Measurements from ENCODE around the gene TCL1A.
"Not testable (repeated sequence)": the region's sequence is repeated elsewhere in the genome, so short reads cannot be mapped to it uniquely, and the experiment has no call there.

The TCL1A gene, protein sequence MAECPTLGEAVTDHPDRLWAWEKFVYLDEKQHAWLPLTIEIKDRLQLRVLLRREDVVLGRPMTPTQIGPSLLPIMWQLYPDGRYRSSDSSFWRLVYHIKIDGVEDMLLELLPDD

GRCh38 chr14:95713596-95714371, at the start of gene TCL1A:
Gene TCL1A, minus strand, starts transcription at chr14:95714125. Its CDS starts 59 bp downstream, at chr14:95714066.
- no peak for DNase-seq (ENCODE audit: low read depth in 2 of 2)

- DNase-seq (ENCODE audit: low read depth in 2 of 2): not testable (repeated sequence)
These were observed 49.1 kb upstream of the TCL1A start for GRCh38 chr14:95763032-95763431.

- no peak for DNase-seq (ENCODE audit: low read depth in 2 of 2)
These were observed 47.5 kb upstream of the TCL1A start for GRCh38 chr14:95761436-95761835.

DNA sequence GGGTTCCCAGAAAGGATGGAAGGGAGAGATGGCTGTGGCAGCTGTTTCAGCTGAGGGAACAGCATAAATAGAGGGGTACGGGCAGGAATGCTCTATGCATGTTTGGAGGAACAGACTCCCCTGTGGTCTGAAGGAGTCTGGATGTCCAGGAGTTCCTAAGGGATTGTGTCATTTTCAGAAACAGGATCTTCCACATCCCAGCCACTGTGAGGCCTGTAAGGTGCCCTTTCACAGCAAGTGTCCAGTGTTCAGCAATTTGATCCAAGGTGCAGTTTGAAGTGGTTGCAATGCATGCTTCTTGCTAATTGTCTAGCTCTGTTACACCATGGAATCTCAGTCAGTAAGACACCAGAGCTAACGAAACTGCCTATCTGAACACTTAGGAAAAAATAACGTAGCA, 46.7 kb upstream of the TCL1A start:
- no peak for DNase-seq (ENCODE audit: low read depth in 2 of 2)

GRCh38 chr14:95759941-95760340, 46.0 kb upstream of the TCL1A start:
- no peak for DNase-seq (ENCODE audit: low read depth in 2 of 2)

GRCh38 chr14:95758331-95758730, 44.4 kb upstream of the TCL1A start:
- no peak for DNase-seq (ENCODE audit: low read depth in 2 of 2)

DNA sequence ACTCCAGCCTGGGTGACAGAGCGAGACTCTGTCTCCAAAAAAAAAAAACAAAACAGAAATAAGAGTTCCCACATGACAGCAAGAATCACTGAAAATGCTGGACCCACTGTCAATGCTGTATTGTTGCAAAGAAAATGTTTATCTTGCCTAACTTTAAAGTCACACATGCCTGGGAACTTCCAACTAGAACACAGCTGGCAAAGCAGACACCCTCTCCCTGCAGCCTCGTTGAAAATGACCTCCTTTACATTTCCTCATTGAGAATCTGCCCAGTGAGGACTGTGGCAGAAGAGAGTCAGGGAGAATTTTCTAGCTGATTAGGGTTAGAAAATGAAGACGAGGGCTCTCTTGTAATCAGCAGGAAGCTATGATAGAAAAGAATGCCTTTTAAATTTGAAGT, 42.8 kb upstream of the TCL1A start:
- DNase-seq (ENCODE audit: low read depth in 2 of 2): no peak

- DNase-seq (ENCODE audit: low read depth in 2 of 2): no peak
These were observed 42.2 kb upstream of the TCL1A start for GRCh38 chr14:95756127-95756526.

GRCh38 chr14:95741781-95742180, 27.9 kb upstream of the TCL1A start:
- DNase-seq (ENCODE audit: low read depth in 2 of 2): no peak

GRCh38 chr14:95741038-95741490, 27.1 kb upstream of the TCL1A start:
- no peak for DNase-seq (ENCODE audit: low read depth in 2 of 2)

DNA sequence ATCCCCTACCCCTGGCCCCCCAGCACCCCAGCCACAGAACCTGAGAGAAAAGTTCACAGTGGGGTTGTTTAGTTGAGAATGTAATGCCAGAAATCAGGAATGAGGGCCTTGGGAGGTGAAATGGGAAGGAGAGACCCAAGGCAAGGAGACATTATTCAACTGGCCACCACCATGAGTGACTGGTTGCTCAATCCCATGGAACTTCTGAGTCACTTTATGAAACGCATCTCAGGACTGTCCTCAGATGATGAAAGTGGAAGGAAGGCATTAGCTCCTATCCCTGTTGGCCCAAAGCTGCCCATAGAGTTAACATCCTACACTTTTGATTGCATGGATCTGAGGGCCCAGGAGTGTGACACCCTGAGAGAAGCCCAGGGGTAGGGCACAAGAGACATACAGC, 25.4 kb upstream of the TCL1A start:
- DNase-seq (ENCODE audit: low read depth in 2 of 2): no peak

DNA sequence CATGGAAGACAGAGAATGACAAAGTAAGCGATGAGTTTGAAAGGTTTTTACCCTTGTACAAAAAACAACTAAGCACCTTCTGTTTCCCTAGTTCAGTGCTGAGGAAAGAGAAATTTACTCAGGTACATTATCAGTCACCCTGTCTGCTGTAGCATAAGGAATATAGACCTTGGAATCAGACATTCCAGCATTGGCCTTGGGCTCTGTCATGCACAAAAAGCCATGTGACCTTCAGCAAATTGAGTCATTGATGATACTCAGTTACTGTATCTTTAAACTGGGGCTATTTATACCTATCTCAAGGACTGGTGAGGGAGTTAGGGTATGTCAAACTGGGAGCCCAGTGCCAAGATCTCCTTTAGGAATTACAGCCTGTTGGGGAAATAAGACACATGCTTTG, 19.3 kb upstream of the TCL1A start:
- no peak for DNase-seq (ENCODE audit: low read depth in 2 of 2)

DNA sequence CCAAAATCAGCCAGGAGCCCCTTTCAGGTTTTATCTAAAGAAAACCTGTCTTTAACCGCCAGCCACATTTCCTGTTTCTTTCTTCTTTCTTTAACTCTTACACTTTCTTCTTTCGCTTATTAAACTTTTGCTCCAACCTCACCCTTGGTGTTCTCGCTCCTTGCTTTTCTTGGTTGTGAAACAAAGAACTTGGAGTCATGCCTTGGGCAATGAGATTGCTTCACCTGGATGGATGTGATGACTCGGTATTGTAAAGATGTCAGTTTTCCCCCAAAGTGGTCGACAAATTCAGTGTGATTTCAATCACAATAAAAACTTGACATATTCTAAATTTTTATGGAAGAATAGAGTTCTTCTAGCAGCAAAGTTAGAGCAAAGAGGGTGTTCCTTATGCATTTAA, 16.2 kb upstream of the TCL1A start:
- no peak for DNase-seq (ENCODE audit: low read depth in 2 of 2)

- not testable (repeated sequence) for DNase-seq (ENCODE audit: low read depth in 2 of 2)
These were observed 15.6 kb upstream of the TCL1A start for GRCh38 chr14:95729402-95730028.

DNA sequence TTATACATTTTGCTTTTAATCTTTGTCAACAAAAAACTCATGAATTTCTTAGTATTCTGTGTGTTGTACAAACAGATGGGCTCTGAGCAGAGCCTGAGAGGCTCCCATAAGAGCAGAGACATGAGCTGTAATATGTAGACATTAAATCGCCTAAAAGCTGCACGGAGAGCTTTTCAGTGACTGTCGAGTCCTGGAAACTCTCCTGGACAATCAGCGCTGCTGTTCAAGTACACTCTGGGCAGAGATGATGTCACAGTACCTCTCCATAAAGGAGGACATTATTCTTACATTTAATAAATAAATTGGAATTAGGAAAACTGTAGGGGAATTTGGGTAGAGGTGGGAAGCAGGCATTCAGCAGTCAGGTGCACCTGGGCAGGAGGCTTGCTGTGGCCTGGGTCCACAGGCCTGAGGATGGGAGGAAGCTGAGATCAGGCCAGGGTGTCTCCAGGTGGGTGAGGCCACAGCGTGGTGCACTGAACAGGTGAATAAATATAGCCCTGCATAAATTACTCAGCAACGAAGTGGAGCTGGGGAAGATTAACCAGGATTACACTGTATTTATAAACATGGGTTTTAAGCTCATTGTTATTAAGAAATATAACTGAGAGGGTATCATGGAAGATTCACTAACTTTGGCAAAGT, 13.3 kb upstream of the TCL1A start:
- DNase-seq (ENCODE audit: low read depth in 2 of 2): no peak

GRCh38 chr14:95725685-95726336, 11.9 kb upstream of the TCL1A start:
- DNase-seq (ENCODE audit: low read depth in 2 of 2): no peak

DNA sequence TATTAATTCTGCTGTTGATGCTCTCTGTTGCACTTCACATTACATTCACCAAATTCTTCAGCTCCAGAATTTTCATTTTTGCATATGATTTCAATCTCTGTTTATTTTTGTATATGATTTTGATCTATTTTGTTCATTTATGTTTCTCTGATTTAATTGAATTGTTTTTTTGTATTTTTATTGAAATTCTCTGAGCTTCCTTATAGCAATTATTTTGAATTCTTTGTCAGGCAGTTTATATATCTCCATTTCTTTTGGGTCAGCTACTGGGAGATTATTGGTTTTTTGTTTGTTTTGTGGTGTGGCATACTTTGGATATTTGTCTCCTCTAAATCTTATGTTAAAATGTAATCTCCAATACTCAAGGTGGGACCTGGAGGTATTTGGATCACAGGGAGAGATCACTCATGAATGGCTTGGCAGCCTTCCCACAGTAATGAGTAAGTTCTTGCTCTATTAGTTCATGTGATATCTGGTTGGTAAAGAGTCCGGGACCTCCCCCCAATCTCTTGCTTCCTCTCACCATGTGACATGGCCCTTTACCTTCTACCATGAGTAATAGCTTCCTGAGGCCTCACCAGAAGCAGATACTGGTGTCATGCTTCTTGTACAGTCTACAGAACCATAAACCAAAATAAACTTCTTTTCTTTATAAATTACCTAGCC, 8.7 kb upstream of the TCL1A start:
- DNase-seq (ENCODE audit: low read depth in 2 of 2): no peak

- no peak for DNase-seq (ENCODE audit: low read depth in 2 of 2)
These were observed 1.5 kb downstream of the TCL1A start for GRCh38 chr14:95712398-95712797.

DNA sequence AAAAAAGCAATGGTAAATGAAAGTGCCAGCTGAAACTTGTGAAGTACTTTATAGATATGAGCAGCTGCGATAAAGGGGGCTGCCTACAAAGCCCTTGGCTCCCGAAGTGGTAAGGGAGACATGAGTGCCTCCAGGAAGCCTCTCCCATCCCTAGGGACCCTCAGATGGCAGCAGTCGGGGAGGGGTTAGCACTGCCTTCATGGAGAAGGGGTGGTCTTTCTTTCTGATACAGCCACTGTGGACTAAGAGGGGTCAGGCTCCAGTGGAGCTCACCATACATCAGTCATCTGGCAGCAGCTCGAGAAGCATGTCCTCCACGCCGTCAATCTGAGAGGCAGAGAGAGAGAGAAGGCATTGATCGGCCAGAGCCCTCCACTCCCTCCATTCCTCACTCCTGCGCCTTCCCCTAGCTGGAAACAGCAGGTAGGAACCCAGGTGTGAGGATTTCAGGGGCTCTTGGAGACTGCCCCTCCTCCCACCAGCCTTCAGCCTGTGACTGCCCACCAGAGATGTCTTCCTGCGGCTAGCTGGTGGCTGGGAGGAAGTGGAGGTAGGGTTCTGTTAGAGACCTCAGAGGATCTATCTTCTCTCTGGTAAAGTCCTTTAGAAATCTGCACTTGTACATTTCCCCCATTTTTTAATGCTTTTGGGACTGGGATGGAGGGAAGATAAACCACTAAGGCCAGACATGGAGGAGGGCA, 2.3 kb downstream of the TCL1A start:
- DNase-seq (ENCODE audit: low read depth in 2 of 2): no peak

- DNase-seq (ENCODE audit: low read depth in 2 of 2): no peak
These were observed 3.8 kb downstream of the TCL1A start for GRCh38 chr14:95710106-95710505.

DNA sequence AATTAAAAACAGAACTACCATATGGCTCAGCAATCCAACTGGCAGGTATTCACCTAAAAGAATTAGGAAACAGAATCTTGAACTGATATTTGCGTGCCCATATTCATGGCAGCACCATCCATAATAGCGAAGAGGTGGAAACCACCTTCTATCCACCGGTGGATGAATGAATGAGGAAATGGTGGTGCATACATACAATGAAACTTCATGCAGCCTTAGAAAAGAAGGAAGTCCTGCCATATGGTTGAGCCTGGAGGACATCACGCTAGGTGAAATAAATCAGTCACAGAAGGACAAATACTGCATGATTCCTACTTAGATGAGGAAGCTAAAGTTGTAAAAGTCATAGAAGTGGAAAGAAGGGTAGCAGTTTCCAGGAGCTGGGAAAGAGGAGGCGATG, 6.6 kb downstream of the TCL1A start:
- no peak for DNase-seq (ENCODE audit: low read depth in 2 of 2)
